Hippocampal formation (tissue), 2 donors: Measurements from ENCODE around the gene CADPS2.

ENCODE experiments used
- DNase-seq, 2 donors: peaks; one replicate each; lab custom pipeline; 2025; lab: John Stamatoyannopoulos, UW

Gene CADPS2

GRCh38 chr7:122310119-122311021 lies 575.9 kb downstream of the CADPS2 start:
- no peak for DNase-seq

GRCh38 chr7:122309421-122309820 lies 576.8 kb downstream of the CADPS2 start:
- no peak for DNase-seq

DNA sequence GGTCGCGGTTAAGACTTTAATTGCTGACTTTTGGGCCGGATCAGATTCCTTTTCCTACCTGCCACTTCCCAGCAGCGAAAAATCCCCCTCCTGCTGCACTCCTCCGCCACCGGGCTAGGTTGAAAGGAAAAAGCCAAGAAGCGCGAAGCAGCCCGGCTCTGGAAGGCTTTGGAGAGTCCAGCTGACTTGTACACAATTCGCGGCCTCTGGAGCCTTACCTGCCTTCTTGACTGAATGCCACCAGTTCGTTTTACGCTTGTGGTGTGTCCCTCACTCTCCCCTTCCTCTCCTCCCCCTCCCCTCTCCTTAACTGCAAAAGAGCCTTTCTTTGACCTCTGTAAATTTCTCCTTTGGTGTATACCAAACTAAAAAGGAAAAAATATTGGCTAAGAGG lies 579.0 kb downstream of the CADPS2 start:
- DNase-seq, result no peak

GRCh38 chr7:122306320-122307227 lies 579.7 kb downstream of the CADPS2 start:
- DNase-seq, result no peak

DNA sequence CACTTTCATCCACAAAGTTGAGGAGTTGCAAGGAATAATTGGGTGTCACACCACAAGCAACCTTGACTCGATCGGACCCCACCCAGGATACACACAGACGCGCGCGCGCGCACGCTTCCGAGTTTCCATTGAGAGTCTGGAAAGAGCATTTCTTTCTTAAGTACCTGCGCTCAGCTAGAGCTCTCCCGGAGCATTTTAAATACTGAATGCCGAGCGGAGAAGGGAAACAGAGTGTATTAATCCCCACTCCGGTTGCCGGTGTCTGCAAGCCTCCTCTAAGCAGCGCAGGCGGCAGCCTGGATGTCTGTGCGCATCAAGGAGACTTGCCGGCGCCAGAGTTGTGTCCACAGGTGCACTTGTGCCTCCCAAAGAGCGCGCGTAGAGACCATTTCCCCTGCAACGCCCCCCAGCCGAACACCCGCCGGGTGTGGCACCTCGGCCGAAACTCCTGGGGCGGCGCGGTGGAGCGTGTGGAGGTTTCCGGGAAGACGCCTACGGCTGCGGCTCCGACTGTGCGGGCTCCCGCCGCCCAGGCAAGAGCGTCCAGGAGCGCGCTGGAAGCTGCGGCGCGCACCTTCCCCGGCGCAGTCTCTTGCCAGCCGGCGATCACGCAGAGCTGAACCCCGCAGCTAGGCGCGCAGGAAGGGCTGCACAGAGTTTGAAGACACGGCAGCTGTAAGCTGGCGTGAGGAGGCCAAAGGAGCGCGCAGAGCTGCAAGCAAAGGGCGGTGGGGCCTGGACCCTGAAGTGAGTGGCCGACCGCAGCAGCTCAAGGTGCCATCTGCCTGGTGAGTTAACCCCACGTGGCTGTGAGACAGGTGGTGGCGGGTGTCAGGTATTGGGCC lies 580.6 kb downstream of the CADPS2 start:
- DNase-seq, result no peak

DNA sequence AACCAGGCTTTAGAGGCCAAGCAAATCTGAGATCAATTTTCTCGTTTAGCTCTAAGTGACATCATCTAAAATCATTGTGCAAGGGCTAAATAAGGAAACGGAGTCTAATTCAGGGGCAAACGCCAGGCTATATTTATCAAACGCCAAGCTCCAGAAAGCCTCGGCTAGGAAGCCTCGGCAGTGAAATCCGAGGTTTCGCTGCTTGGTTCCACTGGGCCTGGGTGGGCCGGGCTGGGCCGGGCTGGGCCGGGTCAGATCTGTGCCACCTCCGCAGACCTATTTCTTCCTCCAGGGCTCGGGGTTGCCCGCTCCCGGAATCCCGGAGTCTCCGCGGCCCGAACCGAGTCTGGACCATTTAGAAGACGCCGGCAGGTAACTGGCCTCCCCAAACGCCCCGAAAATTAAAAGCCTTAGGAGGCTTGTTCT lies 581.3 kb downstream of the CADPS2 start:
- DNase-seq, result no peak

- DNase-seq, result no peak
Observed at GRCh38 chr7:122304319-122304975, 581.8 kb downstream of the CADPS2 start, which contains the start of gene FEZF1. TSS of gene FEZF1 (minus strand) at chr7:122304750. CDS start at chr7:122304437, 313 bp downstream.

- DNase-seq, result no peak
Observed at GRCh38 chr7:122303531-122304318, 582.5 kb downstream of the CADPS2 start.

GRCh38 chr7:122302761-122303530 lies 583.3 kb downstream of the CADPS2 start:
- DNase-seq, result no peak

GRCh38 chr7:122301858-122302760 lies 584.2 kb downstream of the CADPS2 start:
- no peak for DNase-seq

DNA sequence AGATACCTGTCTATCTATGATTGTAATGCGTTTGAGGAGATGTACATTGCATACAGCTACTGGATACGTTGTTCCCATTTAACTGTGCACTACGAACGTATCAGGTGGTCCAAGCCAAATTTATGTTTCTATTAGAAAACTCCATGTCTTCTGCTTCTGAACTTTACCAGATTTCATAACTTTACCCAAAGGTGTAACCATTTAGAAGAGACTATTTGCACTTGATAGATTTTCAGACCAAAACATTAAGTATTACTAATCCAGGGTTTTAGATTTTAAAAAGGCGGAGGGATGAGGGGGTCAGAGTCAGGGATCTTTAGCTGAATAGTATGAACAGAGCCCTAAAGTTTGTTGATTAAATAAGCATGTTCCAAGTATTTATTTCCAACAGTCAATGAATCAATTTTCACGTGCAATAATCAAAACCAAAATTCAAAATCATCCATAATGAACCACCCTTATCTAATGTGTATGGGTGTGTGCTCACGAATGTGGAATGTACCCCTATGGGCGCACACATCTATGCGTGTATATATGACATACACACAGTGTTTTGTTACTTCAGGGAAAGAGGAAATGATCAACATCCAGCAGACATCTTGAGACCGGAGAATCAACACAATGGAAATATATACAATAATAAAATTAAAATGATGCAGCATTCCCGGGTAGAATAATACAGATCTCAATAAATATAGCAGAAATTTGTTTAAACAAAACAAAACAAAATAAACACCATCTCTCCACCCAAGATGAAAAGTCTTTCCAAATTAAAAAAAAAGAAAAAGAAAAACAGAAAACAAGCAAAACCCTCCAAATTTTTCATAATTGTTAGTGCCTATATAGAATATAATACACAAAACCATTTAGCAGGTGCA lies 585.1 kb downstream of the CADPS2 start:
- no peak for DNase-seq

DNA sequence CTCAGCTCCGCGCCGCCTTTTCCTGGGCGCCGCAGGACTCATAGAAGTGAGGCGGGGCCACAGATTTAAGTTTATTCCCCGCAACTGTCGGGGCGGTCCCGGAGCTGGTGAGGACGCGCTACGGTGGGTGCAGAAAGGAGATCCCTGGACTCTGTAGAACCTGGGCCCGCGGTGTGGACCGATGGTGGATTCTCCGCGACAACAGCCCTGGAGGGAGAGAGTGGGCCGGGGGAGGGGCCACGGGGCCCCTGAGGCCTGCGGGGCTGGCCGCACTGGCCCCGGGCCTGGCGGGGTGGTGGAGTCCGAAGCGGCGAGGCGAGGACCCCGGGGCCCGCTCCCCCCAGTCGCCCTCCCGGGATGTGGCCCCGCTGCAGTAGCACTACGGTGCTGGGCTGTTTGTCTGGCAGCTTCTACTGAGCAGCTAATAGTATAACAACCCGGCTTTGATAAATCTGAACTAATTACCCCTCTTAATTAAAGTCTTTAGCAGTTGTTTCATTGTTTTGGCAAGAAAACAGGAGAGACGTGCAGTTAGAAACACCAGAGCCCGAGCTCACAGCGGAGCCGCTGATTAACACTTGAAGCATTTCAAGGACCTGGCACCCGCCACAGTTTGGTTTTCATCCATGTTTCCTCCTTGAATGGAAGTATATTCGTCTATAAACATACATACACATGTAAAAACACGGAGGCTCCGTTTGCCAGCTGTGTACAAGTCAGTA lies 585.9 kb downstream of the CADPS2 start:
- no peak for DNase-seq

DNA sequence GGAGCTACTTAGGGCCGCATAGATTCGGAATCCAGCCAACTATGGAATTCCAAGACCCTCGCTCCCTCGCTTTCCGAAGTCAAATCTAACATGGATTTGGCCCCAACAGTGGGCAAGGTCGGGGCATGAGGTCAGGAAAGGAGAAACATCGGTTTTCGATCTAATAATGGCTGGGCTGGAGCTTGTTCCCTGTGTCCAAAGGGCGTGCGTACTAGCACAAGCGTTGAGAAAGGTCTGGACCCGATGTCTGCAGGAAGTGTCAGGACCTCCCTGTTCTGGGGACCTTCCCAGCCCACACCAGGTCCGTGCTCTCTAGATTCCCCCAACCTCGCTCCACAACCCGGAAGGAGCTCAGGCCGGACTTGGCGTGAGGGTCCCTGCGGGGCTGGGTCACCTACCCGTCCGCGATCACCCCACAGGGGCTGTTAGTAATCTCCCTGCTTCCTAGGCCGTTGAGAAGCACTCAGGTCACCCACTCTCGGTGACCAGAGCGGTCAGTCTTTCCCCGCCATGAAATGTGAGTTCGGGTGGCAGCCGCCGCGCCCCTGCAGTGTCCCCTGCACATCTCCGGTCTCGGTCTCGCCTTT lies 586.5 kb downstream of the CADPS2 start:
- no peak for DNase-seq

- no peak for DNase-seq
Observed at GRCh38 chr7:122298618-122299017, 587.6 kb downstream of the CADPS2 start.

DNA sequence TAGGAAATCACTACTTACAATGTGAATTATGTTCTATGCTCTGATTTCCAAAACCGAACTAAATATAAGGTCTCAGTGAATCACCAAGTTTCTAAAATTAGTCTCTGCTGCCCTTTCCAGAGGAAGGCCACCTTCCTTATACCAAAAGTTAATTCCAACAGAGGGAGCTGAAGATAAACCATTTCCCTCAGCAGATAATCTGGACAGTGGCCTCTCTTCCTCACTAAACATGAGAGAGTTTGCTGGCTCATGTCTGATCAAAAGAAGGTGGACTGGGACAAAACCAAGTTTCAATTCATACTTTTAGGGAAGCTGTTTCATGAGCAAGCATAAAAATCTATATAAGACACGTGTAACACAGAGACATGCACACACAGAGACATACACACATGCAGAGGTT lies 588.1 kb downstream of the CADPS2 start:
- DNase-seq, result no peak

GRCh38 chr7:122291189-122291588 lies 595.1 kb downstream of the CADPS2 start:
- DNase-seq, result no peak
